GM08714 (cell line): ENCODE results near the gene IL1RL2.

ENCODE experiments used
- H3K4me3 ChIP-seq: fragments of 200-500 bp; sonication (Bioruptor generic); 2 replicates; pipeline ENCODE4 v1.5.1; 2014; ENCODE audit warnings: mild to moderate bottlenecking, low read length, inconsistent platforms
- ZNF274 ChIP-seq: IDR thresholded peaks from 2 replicates; pipeline ENCODE4 v1.6.1; 2012; ENCODE audit warnings: mild to moderate bottlenecking, low read depth, low read length

The IL1RL2 gene

DNA sequence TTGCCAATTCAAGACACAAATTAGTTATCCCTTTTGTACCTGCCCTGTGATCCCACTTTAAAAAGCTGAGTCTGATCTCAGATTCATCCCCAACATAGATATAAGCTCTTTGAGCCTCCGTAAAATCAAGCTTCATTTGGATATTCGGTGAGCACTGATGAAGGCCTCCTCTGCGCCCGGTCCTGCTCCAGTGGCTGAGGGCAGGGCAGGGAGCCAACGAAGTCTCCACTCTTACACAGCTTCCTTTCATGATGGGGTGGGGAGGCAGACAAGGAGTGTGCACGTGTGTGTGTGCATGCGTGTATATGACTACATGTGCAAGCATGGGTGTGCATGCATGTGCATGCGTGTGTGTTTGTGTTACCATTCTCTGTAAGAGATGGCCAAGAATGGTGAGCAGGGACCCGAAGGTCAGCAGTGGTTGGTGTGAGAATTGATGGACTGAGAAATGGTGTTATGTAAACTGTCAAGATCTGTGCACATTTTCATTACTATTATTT lies 43.6 kb downstream of the IL1RL2 start:
- TF ChIP-seq ZNF274: no peak

DNA sequence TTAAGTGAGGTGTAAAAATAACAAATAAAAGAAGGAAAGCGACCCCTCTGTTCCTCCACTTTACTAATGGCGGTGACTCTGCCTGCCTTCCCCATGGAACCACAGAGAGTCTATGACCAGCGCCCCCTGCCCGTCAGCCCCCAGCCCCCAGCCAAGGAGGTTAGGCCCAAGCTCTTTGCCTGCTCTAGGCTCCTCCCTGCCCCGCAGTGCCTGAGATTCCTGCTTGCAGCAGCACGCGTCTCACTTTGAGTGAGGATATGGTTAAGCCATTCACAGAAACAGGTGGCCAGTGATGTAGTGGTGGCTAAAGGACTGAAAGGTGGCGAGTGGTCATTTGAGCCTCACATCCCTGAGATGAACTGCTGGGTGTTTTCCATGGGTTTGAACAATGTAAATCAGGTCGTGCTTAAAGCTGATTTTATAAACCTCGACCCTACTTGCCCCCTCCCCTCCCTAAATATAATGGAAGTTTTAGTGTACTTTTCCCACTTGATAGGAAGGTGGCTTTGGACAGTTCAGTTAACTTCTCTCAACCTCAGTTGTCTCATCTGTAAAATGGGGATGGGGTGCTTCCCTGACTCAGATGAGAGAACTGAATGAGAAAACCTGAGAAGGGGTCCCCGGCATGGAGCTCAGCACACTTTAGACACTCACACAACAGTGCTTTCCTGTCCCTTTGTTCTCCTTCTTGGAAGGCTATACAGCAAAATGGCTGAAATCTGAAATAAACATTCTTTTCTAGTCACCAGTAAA lies 46.5 kb downstream of the IL1RL2 start:
- no peak for TF ChIP-seq ZNF274
- no peak overlapping the region for H3K4me3 ChIP-seq

More for the DNA sequence above, 43.6 kb downstream of the IL1RL2 start:
- H3K4me3 ChIP-seq: no peak overlapping the region

DNA sequence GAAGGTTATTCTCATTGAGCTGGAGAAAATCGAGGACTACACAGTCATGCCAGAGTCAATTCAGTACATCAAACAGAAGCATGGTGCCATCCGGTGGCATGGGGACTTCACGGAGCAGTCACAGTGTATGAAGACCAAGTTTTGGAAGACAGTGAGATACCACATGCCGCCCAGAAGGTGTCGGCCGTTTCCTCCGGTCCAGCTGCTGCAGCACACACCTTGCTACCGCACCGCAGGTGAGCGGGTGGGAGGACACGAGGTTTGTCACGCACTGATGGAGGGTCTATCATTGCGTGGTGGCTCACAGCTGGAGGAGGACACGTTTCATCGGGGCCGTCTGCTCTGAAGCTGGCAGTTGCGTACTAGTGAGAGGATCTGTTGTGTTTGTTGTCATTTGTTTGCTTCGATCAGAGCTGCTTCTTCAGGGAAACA lies 48.2 kb downstream of the IL1RL2 start:
- no peak for TF ChIP-seq ZNF274
- H3K4me3 ChIP-seq: no peak overlapping the region

DNA sequence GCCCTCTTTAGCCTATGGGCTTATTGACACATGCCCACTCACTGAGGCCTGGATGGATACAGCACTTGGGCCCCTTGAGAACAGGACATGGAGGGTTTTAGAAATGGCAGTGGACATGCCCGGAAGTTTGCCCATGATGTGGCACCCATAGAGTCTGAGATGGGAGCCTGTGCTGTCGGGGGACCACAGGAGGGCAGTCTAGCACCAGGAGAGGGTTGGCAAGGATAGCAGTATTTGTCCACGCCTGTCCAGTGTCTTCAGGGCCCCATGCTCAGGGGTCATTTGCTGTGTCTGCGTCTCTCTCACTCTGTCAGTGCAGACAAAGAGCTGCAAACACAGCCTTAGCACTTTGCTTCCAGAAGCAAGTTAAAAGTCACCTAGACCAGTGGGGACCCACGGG lies 48.7 kb downstream of the IL1RL2 start:
- H3K4me3 ChIP-seq: no peak overlapping the region

DNA sequence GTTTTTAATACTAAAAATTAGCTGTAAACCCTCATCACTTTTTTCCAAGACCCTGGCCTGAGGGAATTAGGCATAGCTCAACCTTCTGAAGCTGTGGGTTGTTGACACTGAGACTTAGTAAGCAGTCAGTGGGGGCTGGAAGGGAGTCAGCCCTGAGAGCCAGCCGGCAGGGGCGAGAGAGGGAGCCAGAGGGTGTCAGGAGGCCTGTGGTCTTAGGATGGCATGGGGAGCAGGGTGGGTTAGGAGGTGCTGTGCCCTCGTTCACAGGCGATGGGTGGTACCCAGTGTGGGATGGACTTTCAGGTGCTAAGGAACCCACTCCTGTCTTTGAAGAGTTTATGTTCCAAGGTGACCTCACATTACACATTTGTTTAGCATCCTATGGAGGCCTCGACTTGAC lies 49.3 kb downstream of the IL1RL2 start:
- no peak overlapping the region for H3K4me3 ChIP-seq

More for the DNA sequence above, 48.7 kb downstream of the IL1RL2 start:
- no peak for TF ChIP-seq ZNF274

DNA sequence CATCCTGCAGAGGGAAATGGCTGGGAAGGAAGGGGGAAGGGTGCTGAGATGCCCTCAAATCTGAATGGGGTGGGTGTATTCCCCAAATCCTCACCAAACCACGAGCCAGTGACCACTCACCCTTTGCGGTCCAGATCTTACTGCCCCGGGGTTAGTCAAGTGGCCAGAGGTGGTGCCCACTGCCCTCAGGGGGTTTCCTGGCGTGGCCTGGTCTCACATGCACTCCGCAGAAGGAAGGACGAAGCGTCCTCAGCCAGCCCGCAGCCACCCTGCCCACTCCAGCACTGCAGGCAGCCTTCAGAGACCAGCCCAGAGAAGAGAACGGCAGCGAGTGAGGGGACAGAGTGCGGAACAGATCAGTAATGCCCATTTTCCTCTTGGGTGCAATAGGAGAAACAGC lies 50.4 kb downstream of the IL1RL2 start:
- no peak for TF ChIP-seq ZNF274
- H3K4me3 ChIP-seq: no peak overlapping the region

More for the DNA sequence above, 49.3 kb downstream of the IL1RL2 start:
- no peak for TF ChIP-seq ZNF274

DNA sequence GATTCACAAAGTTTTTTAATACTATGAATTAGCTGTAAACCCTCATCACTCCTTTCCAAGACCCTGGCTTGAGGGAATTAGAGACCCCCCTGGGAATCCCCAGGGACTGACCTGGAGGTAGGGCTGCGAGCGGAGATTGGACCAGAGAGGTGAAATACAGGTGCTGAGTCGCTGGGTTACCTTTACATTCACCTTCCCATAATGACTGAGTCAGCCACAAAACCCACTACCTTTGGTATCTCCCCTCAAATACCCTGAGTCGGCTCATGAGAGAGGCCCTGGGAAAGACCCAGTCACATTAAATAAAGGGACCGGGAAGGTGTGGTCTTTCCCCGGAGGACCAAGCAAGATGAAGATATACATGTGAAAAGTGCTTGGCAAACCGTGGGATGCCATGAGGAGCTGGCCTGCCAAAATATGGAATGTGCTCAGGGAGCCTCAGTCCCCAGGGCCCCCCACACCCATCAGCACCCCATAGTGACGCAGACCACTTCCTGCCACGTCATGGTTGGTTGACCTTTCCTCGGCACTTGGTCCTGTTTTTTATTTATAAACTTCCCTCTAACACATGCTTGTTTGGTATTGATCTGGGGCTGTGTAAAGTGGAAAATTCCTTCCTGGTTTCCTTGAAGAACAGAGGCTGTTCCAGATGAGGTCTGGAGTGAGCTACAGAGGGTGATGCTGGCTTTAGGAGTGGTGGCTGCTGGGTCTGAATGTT lies 51.4 kb downstream of the IL1RL2 start:
- no peak overlapping the region for H3K4me3 ChIP-seq
- no peak for TF ChIP-seq ZNF274

DNA sequence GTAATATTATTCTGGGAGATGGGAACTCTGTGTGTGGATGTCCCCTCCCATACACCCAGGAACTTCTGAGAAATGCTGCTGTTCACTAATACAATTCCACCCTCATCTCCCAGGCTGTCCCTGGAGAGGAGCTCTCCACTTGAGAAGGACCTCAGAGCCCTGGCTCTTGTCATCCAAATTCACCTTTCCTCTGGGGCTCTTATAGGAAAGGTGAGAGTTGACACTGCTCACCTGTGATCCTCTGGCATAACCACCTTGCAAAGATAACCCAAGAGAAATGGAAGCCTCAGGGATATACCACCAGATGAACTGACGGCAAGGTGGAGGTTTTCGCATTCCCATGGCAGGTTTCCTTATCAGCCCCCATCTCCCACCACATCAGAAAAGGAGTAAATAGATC lies 52.0 kb downstream of the IL1RL2 start:
- no peak for TF ChIP-seq ZNF274
- H3K4me3 ChIP-seq: no peak overlapping the region

DNA sequence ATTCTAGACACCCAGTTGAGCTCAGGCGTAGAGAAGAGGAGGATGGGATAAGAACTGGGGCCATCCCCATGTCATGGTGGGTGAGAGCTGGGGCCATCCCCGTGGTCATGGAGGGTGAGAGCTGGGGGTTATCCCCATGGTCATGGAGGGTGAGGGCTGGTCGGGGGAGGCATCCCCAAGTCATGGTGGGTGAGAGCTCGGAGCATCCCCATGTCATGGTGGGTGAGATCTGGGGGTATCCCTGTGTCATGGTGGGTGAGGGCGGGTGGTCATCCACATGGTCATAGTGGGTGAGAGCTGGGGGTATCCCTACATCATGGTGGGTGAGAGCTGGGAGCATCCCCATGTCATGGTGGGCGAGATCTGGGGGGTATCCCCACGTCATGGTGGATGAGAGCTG lies 52.5 kb downstream of the IL1RL2 start:
- no peak for TF ChIP-seq ZNF274
- H3K4me3 ChIP-seq: no peak overlapping the region

DNA sequence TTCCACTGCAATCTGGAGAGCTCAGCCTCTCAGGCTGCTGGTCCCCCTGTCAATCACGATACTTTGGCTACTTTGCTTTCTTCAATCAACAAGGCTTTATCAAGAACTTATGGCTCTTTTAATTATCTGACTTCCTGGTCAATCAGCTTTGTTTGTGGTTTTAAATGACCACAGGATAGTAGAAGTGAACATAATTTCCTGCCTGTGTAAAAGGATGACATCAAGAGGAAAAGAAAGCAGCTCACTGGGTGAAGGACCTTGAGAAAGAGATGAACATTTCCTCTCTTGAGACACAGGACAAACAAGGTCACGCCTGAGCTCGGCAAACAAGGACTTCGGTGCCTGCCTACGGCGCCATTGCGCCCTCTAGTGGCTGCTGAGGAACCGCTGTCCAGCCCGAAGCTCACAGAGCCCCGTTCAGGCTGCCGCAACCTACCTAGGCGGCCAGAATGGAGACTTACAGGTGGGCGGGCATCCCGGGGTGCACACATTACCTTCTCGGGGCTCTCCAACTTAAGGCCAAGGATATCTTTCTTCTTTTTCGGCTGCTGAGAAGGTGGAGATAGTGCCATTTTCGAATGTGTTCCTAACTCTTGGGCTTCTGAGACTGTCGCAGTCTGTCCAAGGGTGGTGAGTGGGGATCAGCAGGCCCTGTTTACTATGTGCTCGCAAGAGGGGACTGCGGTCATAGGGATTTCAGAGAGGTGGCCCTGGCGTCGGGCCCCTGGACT lies 54.0 kb downstream of the IL1RL2 start:
- no peak for TF ChIP-seq ZNF274

DNA sequence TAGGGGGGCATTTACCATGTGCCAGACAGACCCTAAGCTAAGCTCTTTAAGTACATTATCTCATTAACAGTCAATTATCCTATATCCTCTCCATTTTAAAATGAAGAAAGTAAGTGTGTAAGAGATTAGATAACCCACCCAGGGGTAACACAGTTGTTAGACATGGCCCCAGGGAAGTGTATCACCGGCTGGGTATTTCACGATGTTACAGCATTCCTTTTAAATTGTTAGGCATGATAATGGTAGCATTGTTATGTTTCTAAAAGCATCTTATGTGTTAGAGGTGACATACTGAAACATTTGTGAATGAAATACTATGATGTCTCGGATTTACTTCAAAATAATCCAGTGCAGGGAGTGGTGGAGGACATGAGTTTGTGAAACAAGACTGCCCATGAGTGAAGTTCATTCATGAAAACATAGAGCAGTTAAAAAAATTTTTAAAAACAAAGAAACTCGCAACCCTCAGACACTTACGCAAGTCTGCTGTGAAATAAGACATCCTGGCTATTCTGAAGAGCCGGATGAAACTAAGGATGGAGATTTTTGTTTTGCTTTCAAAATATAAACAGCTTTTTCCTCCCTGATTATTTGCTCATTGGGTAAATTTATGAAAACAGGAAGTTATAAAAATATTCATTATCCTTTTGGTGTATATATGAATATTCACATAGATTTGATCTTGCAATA lies 54.9 kb downstream of the IL1RL2 start:
- TF ChIP-seq ZNF274: no peak
- no peak overlapping the region for H3K4me3 ChIP-seq

More for the DNA sequence above, 54.0 kb downstream of the IL1RL2 start:
- no peak overlapping the region for H3K4me3 ChIP-seq

DNA sequence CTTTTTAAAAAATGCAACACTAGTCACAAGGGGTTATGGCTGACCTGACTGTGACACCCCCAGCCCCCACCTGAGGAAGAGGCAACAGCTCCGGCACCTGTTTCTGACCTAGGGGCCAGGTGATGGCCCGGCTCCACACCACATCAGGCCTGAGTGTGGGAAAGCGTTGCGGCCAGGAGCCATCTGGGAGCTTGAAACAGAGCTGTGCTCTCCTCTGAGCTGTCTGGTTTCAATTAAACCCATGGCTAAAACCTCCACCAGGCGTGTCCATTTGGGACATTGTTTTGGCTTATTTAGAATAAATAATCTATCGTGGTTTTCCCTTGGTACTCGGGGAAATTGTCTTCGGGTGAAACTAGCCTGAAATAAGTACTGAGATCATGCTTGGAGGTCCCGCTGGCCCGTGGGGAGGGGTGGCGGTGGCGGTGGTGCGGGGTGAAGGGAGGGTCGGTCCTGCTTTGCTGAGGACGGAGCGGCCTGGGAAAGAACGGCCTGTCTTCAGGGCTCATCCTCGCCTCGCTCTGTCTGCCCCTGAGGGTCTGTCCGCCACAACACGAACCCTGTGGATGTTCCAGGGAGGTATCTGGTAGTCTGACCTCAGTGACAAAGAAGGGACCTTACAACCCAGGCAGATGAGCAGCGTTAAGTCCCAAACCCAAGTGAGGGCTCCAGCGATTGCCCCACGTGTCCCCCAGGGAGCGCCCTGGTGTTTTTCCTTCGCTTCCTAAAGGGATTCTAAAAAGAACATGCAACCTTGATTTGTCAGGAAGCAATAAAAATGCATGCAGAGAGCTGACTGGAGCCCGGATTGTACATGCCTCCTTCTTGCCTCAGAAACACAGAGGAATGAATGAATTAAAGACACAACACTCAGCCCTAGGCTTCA lies 58.7 kb downstream of the IL1RL2 start:
- H3K4me3 ChIP-seq: no peak overlapping the region
- no peak for TF ChIP-seq ZNF274

DNA sequence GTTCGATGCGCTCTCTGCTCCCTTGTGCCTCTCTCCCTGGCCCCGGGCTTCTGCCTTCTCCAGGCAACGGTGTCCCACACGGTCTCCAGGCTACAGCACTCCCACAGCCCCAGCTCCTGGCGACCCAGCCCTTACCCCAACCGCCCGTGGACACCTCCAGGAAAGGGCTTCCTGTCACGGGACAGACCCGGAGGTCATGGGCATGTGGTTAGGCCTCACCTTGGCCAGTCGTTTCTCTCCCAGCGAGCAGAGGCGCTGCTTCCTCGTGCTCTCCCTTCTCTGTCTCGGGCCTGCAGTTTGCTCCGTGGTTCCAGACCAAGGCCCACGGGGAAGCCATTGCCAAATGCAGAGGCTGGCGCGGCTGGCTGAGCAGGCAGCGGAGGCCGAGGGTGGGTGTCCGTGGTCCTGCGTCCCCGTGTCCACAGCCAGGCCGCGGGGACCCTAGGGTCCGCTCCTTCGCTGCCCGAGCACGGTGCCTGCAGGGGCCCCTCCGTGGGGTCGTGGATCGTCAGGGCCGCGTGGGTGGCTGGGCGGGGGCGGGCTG lies 63.5 kb downstream of the IL1RL2 start:
- TF ChIP-seq ZNF274: no peak
- H3K4me3 ChIP-seq: no peak overlapping the region
